HT1080 (cell line): Measurements from ENCODE around the gene AGPAT1. TPM values are rescaled to one million over a fixed set of nuclear protein-coding genes. Genes with fewer than 3 reads are reported as not detected.
"Not testable (repeated sequence)": the region's sequence is repeated elsewhere in the genome, so short reads cannot be mapped to it uniquely, and the experiment has no call there.

Source experiments
- DNase-seq: peaks from one replicate; pipeline ENCODE4 v3.0.0-alpha.2; 2015; ENCODE audit warnings: low read depth
- polyA plus RNA-seq, 2 experiments: library from polyadenylated mRNA; depleted of rRNA; stranded (reverse); fragments of >200 nt; gene quantifications; 2 replicates each; pipeline ENCODE4 v1.2.3, GENCODE V29; 2015
- total RNA-seq: library from RNA; depleted of rRNA; stranded (reverse); fragments of >200 nt; shearing (Covaris generic); gene quantifications from 2 replicates; pipeline ENCODE4 v1.2.3, GENCODE V29; 2014; rRNA removed

The AGPAT1 gene, protein sequence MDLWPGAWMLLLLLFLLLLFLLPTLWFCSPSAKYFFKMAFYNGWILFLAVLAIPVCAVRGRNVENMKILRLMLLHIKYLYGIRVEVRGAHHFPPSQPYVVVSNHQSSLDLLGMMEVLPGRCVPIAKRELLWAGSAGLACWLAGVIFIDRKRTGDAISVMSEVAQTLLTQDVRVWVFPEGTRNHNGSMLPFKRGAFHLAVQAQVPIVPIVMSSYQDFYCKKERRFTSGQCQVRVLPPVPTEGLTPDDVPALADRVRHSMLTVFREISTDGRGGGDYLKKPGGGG
- 55.3 and 89.2 TPM in 2 replicates for total RNA-seq
- polyA plus RNA-seq (2015; cell fraction: cytosol; rRNA removed) = 91.4 and 93.7 TPM in 2 replicates
- polyA plus RNA-seq (2015; cell fraction: nucleus; rRNA removed) = 36.6 and 42.4 TPM in 2 replicates

- peak; percentile 97 for DNase-seq
Observed at GRCh38 chr6:32175711-32176475, at the start of gene AGPAT1. AGPAT1 (minus strand) TSS chr6:32176084; CDS start chr6:32171496, 4,588 bp downstream.

DNA sequence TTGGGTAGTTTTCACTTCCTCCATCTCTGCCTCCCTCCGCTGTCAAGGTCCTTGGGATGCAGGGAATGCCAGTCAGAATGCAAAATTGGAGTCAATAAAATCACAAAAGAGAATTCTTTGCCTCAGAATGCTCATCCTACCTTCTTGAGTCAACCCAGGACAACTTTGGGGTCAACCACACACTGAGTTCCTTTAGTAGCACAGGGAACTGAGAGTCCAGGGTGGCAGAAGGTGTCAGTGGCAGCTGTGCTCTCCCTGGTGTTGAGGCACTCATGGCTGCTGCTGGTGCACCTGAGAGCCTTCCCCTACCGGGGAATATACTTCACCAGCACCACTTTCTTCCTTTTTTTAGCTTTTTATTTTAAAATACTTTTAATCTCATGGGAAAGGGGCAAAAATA is 48.8 kb upstream of the AGPAT1 start:
- DNase-seq = no peak

DNA sequence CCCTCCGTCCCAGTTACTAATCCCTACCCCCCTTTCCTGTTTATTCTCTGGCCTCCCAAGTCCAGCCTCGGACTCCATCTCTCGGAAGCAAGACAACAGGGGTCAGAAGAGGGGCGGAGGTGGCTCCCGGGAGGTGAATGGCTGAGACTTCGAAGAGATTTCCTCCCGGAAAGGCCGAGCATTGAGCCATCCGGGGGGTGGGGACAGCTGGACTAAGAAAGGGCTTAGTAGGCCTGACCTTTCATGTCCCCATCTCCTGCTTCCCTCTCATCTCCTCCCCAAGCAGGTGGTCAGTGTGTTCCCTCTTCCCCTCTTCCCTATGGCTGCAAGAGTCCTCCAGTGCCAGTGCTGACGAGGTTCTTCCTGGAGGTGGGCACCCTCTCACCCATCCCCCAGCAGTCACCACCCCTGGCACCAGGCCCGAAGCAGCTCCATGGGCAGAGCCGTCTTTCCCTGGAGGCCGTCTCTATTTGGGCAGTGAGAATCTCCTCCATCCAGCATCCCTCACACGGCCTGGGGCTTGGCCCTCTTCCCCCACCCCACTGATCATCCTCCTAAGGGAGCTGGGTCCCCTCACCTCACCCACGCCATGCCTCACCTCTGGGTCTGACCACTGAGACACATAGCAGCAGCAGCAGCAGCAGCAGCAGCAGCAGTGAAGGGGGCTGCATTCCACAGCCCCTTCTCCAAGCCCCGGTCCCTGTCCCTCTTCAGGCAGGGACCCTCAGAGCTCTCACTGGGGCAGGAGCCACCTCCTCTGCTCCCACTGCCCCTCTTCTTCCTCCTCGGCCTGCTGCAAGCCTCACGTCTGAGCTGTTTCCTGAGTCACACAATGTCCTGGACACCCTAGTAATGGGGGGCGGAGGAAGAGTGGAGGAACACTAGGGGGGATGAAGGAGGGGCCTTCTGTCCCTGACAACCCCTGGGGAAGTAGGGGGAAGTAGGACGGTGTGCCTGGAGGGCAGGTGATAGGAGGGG is 47.7 kb upstream of the AGPAT1 start, which contains the start of gene NOTCH4:
Gene NOTCH4 (minus strand): TSS at position 810 of the 978 bp plus-strand sequence. CDS start 139 bp downstream, at position 671.
- no peak for DNase-seq

DNA sequence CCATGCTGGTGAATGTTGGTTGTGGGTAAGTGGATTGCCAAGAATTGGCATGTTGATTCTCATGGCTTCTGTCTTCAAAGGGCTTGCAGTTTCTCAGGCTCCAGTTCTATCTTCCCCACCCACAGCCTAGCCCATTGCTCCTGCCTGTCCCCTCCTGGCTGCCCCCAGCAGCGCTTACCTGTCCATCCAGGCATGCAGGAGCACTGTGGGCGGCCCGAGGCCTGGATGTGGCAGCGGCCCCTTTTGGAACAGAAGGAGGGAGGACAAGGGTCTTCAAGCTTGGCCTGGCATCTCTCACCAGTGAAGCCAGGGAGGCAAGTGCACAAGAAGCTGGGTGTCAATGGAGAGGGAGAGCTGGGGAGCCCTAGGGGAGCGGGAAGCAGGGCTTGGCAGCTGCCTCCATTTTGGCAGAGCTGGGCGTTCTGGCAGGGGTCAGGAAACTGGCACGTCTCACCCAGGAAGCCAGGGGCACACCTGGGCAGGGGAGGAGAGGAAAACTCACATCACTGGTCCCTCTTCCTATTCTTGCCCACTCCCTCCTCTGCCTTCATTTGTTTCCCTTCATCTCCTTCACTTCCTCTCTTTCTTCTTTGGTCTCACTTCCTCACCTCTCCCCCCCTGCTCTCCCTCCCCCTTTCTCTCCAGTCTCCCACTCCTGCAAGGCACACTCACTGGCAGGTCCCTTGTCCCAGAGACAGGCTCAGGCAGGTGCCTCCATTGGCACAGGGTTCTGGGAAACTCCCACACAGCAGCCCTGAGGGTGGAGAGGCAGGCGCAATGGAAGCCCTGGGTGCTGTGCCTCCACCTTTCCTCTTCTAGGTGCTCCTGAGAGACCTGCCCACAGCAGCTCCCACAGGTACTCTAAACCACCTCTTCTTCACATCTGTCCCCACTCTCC is 46.7 kb upstream of the AGPAT1 start:
- DNase-seq = no peak

GRCh38 chr6:32220021-32220420 is 44.1 kb upstream of the AGPAT1 start:
- DNase-seq = no peak

GRCh38 chr6:32218167-32218566 is 42.3 kb upstream of the AGPAT1 start:
- DNase-seq = no peak

DNA sequence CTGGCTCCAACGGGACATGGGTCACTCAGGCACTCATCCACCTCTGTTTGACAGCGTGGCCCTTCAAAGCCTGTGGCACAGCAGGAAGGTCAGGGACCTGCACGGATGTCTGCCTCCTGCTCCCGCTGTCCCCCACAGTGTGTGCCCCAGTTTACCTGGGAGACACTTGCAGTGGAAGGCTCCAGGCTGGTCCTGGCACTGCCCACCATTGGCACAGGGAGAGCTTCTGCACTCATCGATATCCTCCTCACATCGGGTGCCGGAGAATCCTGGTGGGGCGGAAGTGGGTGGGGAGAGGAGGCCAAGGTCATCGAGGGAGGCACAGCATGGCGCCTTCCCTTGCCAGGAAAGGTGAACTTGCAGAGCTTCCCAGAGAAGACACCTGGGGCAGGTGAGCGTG is 41.1 kb upstream of the AGPAT1 start:
- DNase-seq = no peak

DNA sequence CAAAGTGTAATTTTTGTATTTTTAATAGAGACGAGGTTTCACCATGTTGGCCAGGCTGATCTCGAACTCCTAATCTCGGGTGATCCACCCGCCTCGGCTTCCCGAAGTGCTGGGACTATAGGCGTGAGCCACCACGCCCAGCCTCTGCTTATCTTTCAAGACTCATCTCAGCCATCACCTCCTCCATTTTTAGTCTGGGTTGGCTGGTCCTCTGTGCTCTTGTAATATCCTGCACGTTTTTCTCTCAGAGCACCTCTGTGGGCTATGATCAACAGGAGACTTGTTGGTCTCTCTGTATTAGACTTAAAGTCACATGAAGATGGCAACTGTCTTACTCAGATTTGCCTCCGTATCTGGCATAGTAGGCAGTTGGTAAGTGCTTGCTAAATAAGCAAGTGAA is 40.4 kb upstream of the AGPAT1 start:
- DNase-seq = no peak

DNA sequence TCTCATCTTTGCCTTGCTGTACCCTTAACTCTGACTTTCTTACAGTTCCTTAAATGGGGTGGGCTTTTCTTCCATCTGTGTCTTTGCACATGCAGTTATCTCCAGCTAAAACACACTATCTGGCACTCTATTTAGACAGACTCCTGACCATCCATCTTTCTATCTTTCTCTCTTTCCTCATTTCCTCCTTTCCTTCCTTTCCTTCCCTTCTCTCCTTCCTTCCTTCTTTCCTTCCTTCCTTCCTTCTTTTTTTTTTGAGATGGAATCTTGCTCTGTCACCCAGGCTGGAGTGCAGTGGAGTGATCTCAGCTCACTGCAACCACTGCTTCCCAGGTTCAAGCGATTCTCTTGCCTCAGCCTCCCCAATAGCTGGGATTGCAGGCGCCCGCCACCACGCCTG is 39.7 kb upstream of the AGPAT1 start:
- DNase-seq = no peak

- DNase-seq = no peak
Observed at GRCh38 chr6:32214126-32214525, 38.2 kb upstream of the AGPAT1 start.

DNA sequence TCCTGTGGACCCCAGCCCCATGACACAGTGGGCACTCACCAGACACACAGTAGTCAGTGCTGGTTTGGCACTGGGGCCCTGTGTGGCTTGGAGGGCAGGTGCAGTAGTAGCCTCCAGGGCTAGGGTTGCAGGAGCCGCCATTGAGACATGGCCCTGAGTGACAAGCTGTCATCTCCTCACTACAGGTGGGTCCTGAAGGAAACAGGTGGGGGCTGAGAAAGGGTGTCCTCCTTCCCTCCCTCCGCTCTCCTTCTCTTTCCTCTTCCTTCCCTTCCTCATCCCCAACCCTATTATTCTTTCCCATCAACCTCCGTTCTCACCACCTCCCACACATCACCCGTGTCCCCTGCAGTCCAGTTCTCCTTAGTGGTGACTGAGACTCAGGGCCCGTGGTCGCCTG is 37.8 kb upstream of the AGPAT1 start:
- no peak for DNase-seq

DNA sequence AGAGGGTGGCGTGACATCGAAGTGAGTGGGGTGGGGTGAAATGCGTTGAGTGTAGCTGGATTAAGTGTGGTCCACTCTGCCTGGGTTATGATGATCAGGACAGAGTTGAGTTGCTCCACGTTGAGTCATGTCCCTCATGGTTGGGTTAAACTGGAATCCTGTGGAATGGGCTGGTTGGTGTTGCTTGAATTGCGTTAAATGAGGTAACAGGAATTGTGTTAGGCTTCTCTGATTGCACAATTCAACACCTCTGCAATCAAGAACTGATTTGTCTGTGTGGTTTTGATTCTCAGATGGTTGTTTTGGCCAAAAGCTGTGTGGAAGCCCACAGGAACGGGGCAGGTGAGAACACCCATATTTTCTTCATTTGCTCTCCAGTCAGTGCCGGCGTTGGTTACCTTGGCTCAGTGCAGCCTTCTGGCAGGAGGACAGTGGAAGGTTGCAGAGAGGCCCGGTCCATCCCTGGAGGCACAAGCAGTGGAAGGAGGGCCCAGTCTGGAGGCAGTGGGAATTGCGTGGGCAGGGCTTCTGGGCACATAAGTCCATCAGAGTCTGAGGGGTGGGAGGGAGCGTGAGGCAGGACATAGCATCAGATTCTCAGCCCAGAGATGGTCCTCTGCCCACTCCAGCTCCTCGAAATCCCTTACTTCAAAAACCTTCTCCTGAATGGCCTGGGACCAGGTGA is 36.3 kb upstream of the AGPAT1 start:
- no peak for DNase-seq

DNA sequence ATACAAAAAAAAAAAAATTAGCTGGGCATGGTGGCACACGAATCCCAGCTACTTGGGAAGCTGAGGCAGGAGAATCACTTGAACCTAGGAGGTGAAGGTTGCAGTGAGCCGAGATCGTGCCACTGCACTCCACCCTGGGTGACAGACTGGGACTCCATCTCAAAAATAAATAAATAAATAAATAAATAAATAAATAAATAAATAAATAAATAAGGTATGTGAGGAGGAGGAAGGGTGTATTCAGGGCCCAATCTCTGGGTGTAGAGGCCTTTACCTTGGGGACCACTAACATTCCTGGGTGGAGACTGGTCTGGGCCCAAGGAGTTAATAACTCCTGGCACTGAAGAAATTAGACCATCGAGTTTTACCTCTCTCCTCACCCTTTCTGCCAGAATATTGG is 35.5 kb upstream of the AGPAT1 start:
- not testable (repeated sequence) for DNase-seq

DNA sequence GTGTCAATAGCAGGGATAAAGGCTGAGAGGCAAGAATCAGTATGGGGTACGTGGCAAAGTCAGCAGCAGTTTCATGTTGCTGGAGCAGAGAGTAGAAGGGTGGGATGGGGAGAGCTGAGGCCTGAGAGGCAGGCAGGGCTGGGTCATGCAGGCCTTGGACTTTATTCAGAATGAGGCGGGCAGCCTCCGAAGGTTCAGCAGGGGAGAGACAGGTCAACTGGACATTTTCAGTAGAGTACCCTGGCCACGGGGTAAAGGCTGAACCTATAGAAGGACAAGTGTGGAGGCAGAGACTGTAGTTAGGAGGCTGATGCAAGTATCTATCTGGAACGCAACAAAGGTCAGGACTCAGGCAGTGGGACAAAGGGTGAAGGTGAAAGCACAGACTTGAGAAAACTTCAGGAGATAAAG is 34.3 kb upstream of the AGPAT1 start:
- DNase-seq = no peak

DNA sequence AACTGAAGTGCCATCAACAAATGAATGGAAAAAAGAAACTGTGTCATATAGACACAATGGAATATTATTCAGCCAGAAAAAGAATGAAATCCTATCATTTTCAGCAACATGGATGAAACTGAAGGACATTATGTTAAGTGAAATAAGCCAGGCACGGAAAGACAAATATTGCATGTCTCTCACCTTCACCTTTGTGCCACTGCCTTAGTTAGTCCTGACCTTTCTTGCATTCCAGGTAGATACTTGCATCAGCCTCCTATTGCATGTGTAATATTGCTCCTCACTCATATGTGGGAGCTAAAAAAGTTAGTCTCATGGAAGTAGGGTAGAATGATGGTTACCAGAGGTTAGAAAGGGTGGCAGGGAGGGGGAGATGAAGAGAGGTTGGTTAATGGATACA is 33.1 kb upstream of the AGPAT1 start:
- DNase-seq = no peak

GRCh38 chr6:32204268-32204715 is 28.4 kb upstream of the AGPAT1 start:
- no peak for DNase-seq

DNA sequence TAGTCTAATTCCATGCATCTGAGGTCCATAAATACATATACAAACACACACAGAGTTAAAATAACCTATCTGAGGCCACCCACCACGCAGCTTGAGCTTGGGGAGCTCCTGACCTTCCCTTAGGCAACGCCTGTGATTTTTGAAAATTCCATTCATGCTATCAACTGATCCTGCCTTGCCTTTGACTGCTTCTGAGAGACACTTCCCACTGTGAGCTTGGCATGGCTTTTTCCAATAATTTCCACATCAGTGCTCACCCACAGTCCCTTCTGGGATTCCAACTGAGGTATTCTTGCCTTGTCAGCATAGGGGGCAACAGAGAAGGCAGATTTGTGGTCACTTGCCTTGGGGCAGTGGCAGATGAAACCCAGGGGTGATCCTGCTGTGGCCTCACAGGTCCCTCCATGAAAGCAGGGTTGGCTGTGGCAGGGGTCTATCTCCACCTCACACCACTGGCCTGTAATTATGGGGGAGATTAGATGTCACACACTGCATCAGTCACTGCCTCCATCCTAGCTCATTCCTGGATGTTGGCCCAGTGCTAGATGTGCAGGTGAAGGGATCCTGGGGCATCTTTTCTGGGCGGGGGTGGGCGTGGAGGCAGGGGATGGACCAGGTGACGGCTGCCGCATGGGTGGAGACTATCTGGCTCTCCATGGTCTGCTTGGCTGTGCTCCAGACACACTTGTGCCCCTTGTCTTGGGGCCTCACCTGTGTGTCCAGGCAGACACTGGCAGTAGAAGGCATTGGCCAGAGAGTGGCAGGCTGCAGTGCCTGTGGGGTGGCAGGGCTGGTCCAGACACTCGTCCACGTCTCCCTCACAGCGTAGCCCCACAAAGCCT is 27.8 kb upstream of the AGPAT1 start:
- DNase-seq = no peak

DNA sequence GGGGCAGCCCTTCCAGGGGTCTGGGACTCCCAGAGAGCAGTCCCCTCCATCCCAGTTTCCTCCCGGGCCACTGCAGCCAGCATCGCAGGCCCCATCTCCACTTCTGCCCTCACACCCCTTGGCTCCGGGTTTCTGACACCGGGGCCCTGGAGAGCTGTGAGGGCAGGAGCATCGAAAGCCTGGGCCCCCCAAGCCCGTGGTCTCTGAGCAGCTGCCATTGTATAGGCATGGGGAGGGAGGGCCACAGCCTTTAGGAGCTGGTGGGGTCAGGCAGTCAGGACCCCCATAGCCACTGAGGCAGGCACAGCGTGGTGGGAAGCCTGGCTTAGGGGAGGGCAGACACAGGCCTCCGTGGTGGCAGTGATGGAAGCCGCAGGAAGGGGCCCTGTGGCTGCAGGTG is 26.3 kb upstream of the AGPAT1 start:
- no peak for DNase-seq
